SU-DHL-6 (cell line): ENCODE measurements around the gene ZNF319.

Experiments used
- H2AFZ ChIP-seq: fragments of 200-600 bp; sonication (generic); 2 replicates; pipeline ENCODE4 v1.6.1; 2014; ENCODE audit warnings: low read depth, mild to moderate bottlenecking, moderate library complexity, mixed read lengths, antibody characterized with exemption, low read length; ENCODE audit not compliant: severe bottlenecking
- H3F3A ChIP-seq: fragments of 200-600 bp; shearing (Covaris generic); 2 replicates; pipeline ENCODE4 v1.6.0; 2016; ENCODE audit warnings: antibody characterized with exemption, mild to moderate bottlenecking; ENCODE audit not compliant: insufficient read depth
- H3K27ac ChIP-seq: fragments of 200-600 bp; sonication (generic); 2 replicates; pipeline ENCODE4 v1.5.1; 2016; ENCODE audit warnings: low read depth, mild to moderate bottlenecking, low read length, moderate library complexity, mixed read lengths
- H3K27me3 ChIP-seq: fragments of 200-600 bp; sonication (generic), shearing (Covaris generic); 2 replicates; pipeline ENCODE4 v1.6.0; 2014; ENCODE audit warnings: mild to moderate bottlenecking, low read length
- H3K36me3 ChIP-seq: fragments of 200-600 bp; sonication (generic); 2 replicates; pipeline ENCODE4 v1.6.1; 2014; ENCODE audit warnings: mild to moderate bottlenecking, low read length, mixed read lengths
- H3K4me2 ChIP-seq: fragments of 300-600, 200-600 bp; shearing (Covaris generic), sonication (generic); 2 replicates; pipeline ENCODE4 v1.6.0; 2014; ENCODE audit warnings: low read length, low read depth, mild to moderate bottlenecking; ENCODE audit not compliant: poor library complexity, severe bottlenecking
- H3K4me3 ChIP-seq: fragments of 200-600 bp; sonication (generic); 2 replicates; pipeline ENCODE4 v1.5.1; 2014; ENCODE audit warnings: antibody characterized with exemption, low read length, mild to moderate bottlenecking, mixed read lengths; ENCODE audit not compliant: insufficient read depth, poor library complexity, severe bottlenecking
- H3K79me2 ChIP-seq: fragments of 200-600 bp; sonication (generic); 2 replicates; pipeline ENCODE4 v1.6.1; 2014; ENCODE audit warnings: mild to moderate bottlenecking, low read length, moderate library complexity; ENCODE audit not compliant: insufficient read depth
- H3K9ac ChIP-seq: fragments of 200-600 bp; sonication (generic); 2 replicates; pipeline ENCODE4 v1.7.0; 2014; ENCODE audit warnings: mild to moderate bottlenecking, low read length
- H3K9me2 ChIP-seq: fragments of 200-600 bp; sonication (generic); replicated peaks from 2 replicates; pipeline ENCODE4 v1.6.1; 2014; ENCODE audit warnings: low read length; ENCODE audit not compliant: insufficient read depth
- H3K9me3 ChIP-seq: fragments of 200-600 bp; sonication (generic); 2 replicates; pipeline ENCODE4 v1.6.1; 2014; ENCODE audit warnings: low read length, mixed read lengths; ENCODE audit not compliant: insufficient read depth
- H4K20me1 ChIP-seq: fragments of 200-600 bp; sonication (generic); 2 replicates; pipeline ENCODE4 v1.6.1; 2014; ENCODE audit warnings: low read depth, mild to moderate bottlenecking, antibody characterized with exemption, low read length, moderate library complexity, mixed read lengths
- CTCF ChIP-seq: fragments of 200-600 bp; sonication (generic); IDR thresholded peaks from one replicate; pipeline ENCODE4 v1.5.1; 2017; ENCODE audit warnings: antibody characterized with exemption, mild to moderate bottlenecking, low read length, moderate library complexity; ENCODE audit not compliant: insufficient read depth, poor library complexity, severe bottlenecking
- EZH2phosphoT487 ChIP-seq: fragments of 200-600 bp; sonication (generic), shearing (Covaris generic); conservative IDR thresholded peaks from 2 replicates; pipeline ENCODE4 v1.6.1; 2018; ENCODE audit warnings: mild to moderate bottlenecking, antibody characterized with exemption, low read length, moderate library complexity, mixed read lengths

ZNF319 gene

GRCh38 chr16:57962046-57962445 lies 38.4 kb downstream of the ZNF319 start:
- H2AFZ ChIP-seq = no peak overlapping the region
- no peak for TF ChIP-seq CTCF
- TF ChIP-seq EZH2phosphoT487 = no peak
- no peak overlapping the region for H3K4me3 ChIP-seq
- no peaks in the 10 kb centered on the region for H3K36me3 ChIP-seq
- no peaks in the 10 kb centered on the region for H3K9me3 ChIP-seq
- H3K27me3 ChIP-seq = no peaks in the 10 kb centered on the region
- H3K4me2 ChIP-seq = no peak overlapping the region
- no peaks in the 10 kb centered on the region for H3K9me2 ChIP-seq
- H3K9ac ChIP-seq = no peak overlapping the region
- no peaks in the 10 kb centered on the region for H3F3A ChIP-seq
- no peak overlapping the region for H3K27ac ChIP-seq
- H4K20me1 ChIP-seq = no peaks in the 10 kb centered on the region
- H3K79me2 ChIP-seq = no peaks in the 10 kb centered on the region

GRCh38 chr16:57961538-57961937 lies 38.9 kb downstream of the ZNF319 start:
- Histone ChIP-seq H3K27me3 (no peaks in the 10 kb centered on the region), H4K20me1 (no peaks in the 10 kb centered on the region), H3K9me2 (no peaks in the 10 kb centered on the region), H3K79me2 (no peaks in the 10 kb centered on the region), H3F3A (no peaks in the 10 kb centered on the region), H3K4me2 (no peak overlapping the region), H2AFZ (no peak overlapping the region), H3K9ac (no peak overlapping the region), H3K4me3 (no peak overlapping the region), H3K9me3 (no peaks in the 10 kb centered on the region), H3K27ac (no peak overlapping the region), H3K36me3 (no peaks in the 10 kb centered on the region)
- TF ChIP-seq CTCF = no peak
- TF ChIP-seq EZH2phosphoT487 = no peak

GRCh38 chr16:57960826-57961472 lies 39.5 kb downstream of the ZNF319 start:
- no peaks in the 10 kb centered on the region for H3F3A ChIP-seq
- H3K4me3 ChIP-seq = no peak overlapping the region
- no peak overlapping the region for H3K9ac ChIP-seq
- H3K9me2 ChIP-seq = no peaks in the 10 kb centered on the region
- no peaks in the 10 kb centered on the region for H3K36me3 ChIP-seq
- no peaks in the 10 kb centered on the region for H3K9me3 ChIP-seq
- H3K27ac ChIP-seq = no peak overlapping the region
- no peaks in the 10 kb centered on the region for H3K27me3 ChIP-seq
- H4K20me1 ChIP-seq = no peaks in the 10 kb centered on the region
- H3K4me2 ChIP-seq = no peak overlapping the region
- no peak overlapping the region for H2AFZ ChIP-seq
- H3K79me2 ChIP-seq = no peaks in the 10 kb centered on the region
- TF ChIP-seq EZH2phosphoT487 (no peak), CTCF (no peak)
